HFFc6 (cell line): Measurements from ENCODE around the gene TEAD3. TPM values are rescaled to one million over a fixed set of nuclear protein-coding genes. Genes with fewer than 3 reads are reported as not detected.

Experiments used
- DNase-seq: peaks from one replicate; pipeline ENCODE4 v3.0.0-alpha.2; 2018
- H3K27ac Mint-ChIP-seq: 2 replicates; pipeline ENCODE4 v1.8.0; 2020; ENCODE audit warnings: mild to moderate bottlenecking, mixed read lengths
- H3K27me3 Mint-ChIP-seq: 2 replicates; pipeline ENCODE4 v1.8.0; 2021; ENCODE audit warnings: mild to moderate bottlenecking, moderate library complexity, mixed read lengths; ENCODE audit not compliant: insufficient read depth
- H3K36me3 Mint-ChIP-seq: 2 replicates; pipeline ENCODE4 v1.8.0; 2021; ENCODE audit warnings: low read depth, mixed read lengths
- H3K4me1 Mint-ChIP-seq: 2 replicates; pipeline ENCODE4 v1.8.0; 2020; ENCODE audit warnings: low read depth, mixed read lengths
- H3K4me3 Mint-ChIP-seq: 2 replicates; pipeline ENCODE4 v1.8.0; 2020; ENCODE audit warnings: mild to moderate bottlenecking, moderate library complexity, mixed read lengths
- H3K9me3 Mint-ChIP-seq: 2 replicates; pipeline ENCODE4 v1.8.0; 2020; ENCODE audit warnings: mild to moderate bottlenecking, mixed read lengths
- CTCF ChIP-seq: fragments of 200-600 bp; sonication (generic); IDR thresholded peaks from 2 replicates; pipeline ENCODE4 v1.5.0; 2021; ENCODE audit warnings: antibody characterized with exemption, mild to moderate bottlenecking
- total RNA-seq, 6 experiments: library from RNA; stranded (reverse); fragmentation: NEBNext Ultra II Directional; extraction: Animal tissue kit (Norgen Biotek cat#: 25700); gene quantifications; 2 replicates in 1 of 6; 3 replicates in 5 of 6; pipeline ENCODE4 v1.2.3, GENCODE V29; 2021

TEAD3 gene
- total RNA-seq, 6 experiments from 2014 or later, result 34.2 to 39.5 (median 36.5) TPM

GRCh38 chr6:35474942-35475570 lies 21.8 kb downstream of the TEAD3 start:
- DNase-seq, result no peak
- H3K27ac Mint-ChIP-seq, result no peak overlapping the region; the same call in 1 of the 2 replicates
- peaks cover 14% of the 10 kb centered on the region for H3K36me3 Mint-ChIP-seq
- H3K27me3 Mint-ChIP-seq, result peaks cover 17% of the 10 kb centered on the region; the same call in 1 of the 2 replicates
- peaks cover 25% of the 10 kb centered on the region for H3K4me1 Mint-ChIP-seq
- TF ChIP-seq CTCF, result no peak
- H3K4me3 Mint-ChIP-seq, result no peak overlapping the region
- H3K9me3 Mint-ChIP-seq, result no peaks in the 10 kb centered on the region

GRCh38 chr6:35474131-35474941 lies 22.5 kb downstream of the TEAD3 start:
- DNase-seq, result no peak
- Mint-ChIP-seq H3K27me3 (peaks cover 22% of the 10 kb centered on the region), H3K9me3 (peaks cover 4% of the 10 kb centered on the region), H3K4me3 (no peak overlapping the region; the same call in 1 of the 2 replicates), H3K27ac (peak overlapping the region; percentile 66), H3K36me3 (peaks cover 22% of the 10 kb centered on the region), H3K4me1 (peaks cover 31% of the 10 kb centered on the region)
- TF ChIP-seq CTCF, result no peak

- Mint-ChIP-seq H3K36me3 (peaks cover 25% of the 10 kb centered on the region), H3K27me3 (peaks cover 24% of the 10 kb centered on the region), H3K4me1 (peaks cover 31% of the 10 kb centered on the region), H3K27ac (peak overlapping the region; percentile 66), H3K9me3 (peaks cover 7% of the 10 kb centered on the region), H3K4me3 (no peak overlapping the region)
- no peak for DNase-seq
- TF ChIP-seq CTCF, result no peak
These were observed 23.1 kb downstream of the TEAD3 start for GRCh38 chr6:35473850-35474130.

GRCh38 chr6:35473075-35473849 lies 23.6 kb downstream of the TEAD3 start:
- Mint-ChIP-seq H3K4me1 (peaks cover 31% of the 10 kb centered on the region), H3K9me3 (peaks cover 7% of the 10 kb centered on the region), H3K27me3 (peaks cover 28% of the 10 kb centered on the region), H3K4me3 (no peak overlapping the region), H3K27ac (peak overlapping the region; percentile 97), H3K36me3 (peaks cover 31% of the 10 kb centered on the region)
- no peak for TF ChIP-seq CTCF
- no peak for DNase-seq

- no peak for TF ChIP-seq CTCF
- DNase-seq, result no peak
- Mint-ChIP-seq H3K4me3 (peak overlapping the region; percentile 98), H3K27ac (peak overlapping the region; percentile 97), H3K27me3 (peaks cover 28% of the 10 kb centered on the region), H3K4me1 (peaks cover 40% of the 10 kb centered on the region), H3K36me3 (peaks cover 31% of the 10 kb centered on the region), H3K9me3 (peaks cover 7% of the 10 kb centered on the region)
These were observed 25.0 kb downstream of the TEAD3 start for GRCh38 chr6:35471836-35472345.
